ENCODE measurements around the gene TBC1D5.

TBC1D5 gene

GRCh38 chr3:17387108-17387507 is 355.3 kb downstream of the TBC1D5 start:
- no peaks in the 10 kb centered on the region for H3K27me3 ChIP-seq (replicated peaks)
- DNase-seq, result no peak
- no peaks in the 10 kb centered on the region for H3K36me3 ChIP-seq (replicated peaks)
- TF ChIP-seq CTCF (IDR thresholded peaks at IDR 0.05; ENCODE audit: low read depth, low read length, missing control alignments), result no peak
- H3K27ac ChIP-seq, result no peak overlapping the region
- no peak overlapping the region for H3K4me3 ChIP-seq (ENCODE audit: low read depth, low read length)
- in situ Hi-C loops (cut with HindIII; ENCODE audit: low pct_ligation_motif_present, low sequenced_read_pairs), result no loop called here

- no peak for TF ChIP-seq CTCF (IDR thresholded peaks at IDR 0.05; ENCODE audit: low read depth, low read length, missing control alignments)
- Histone ChIP-seq H3K27ac (no peak overlapping the region), H3K27me3 (replicated peaks) (no peaks in the 10 kb centered on the region), H3K36me3 (replicated peaks) (no peaks in the 10 kb centered on the region), H3K4me3 (ENCODE audit: low read depth, low read length) (no peak overlapping the region)
- in situ Hi-C loops (cut with HindIII; ENCODE audit: low pct_ligation_motif_present, low sequenced_read_pairs), result no loop called here
- DNase-seq, result no peak
These were observed 356.0 kb downstream of the TBC1D5 start for GRCh38 chr3:17386432-17386831.

GRCh38 chr3:17384567-17385296 is 357.7 kb downstream of the TBC1D5 start:
- in situ Hi-C loops (cut with HindIII; ENCODE audit: low pct_ligation_motif_present, low sequenced_read_pairs), result no loop called here
- H3K27me3 ChIP-seq (replicated peaks), result no peaks in the 10 kb centered on the region
- no peak overlapping the region for H3K27ac ChIP-seq
- TF ChIP-seq CTCF (IDR thresholded peaks at IDR 0.05; ENCODE audit: low read depth, low read length, missing control alignments), result no peak
- no peak for DNase-seq
- no peak overlapping the region for H3K4me3 ChIP-seq (ENCODE audit: low read depth, low read length)
- H3K36me3 ChIP-seq (replicated peaks), result no peaks in the 10 kb centered on the region

- Histone ChIP-seq H3K4me3 (ENCODE audit: low read depth, low read length) (no peak overlapping the region), H3K27ac (no peak overlapping the region), H3K27me3 (replicated peaks) (no peaks in the 10 kb centered on the region), H3K36me3 (replicated peaks) (no peaks in the 10 kb centered on the region)
- TF ChIP-seq CTCF (IDR thresholded peaks at IDR 0.05; ENCODE audit: low read depth, low read length, missing control alignments), result no peak
- no peak for DNase-seq
- in situ Hi-C loops (cut with HindIII; ENCODE audit: low pct_ligation_motif_present, low sequenced_read_pairs), result no loop called here
These were observed 369.1 kb downstream of the TBC1D5 start for GRCh38 chr3:17373304-17373703.

GRCh38 chr3:17372362-17373210 is 369.8 kb downstream of the TBC1D5 start:
- no peak for TF ChIP-seq CTCF (IDR thresholded peaks at IDR 0.05; ENCODE audit: low read depth, low read length, missing control alignments)
- H3K27ac ChIP-seq, result no peak overlapping the region
- no peaks in the 10 kb centered on the region for H3K36me3 ChIP-seq (replicated peaks)
- H3K27me3 ChIP-seq (replicated peaks), result no peaks in the 10 kb centered on the region
- in situ Hi-C loops (cut with HindIII; ENCODE audit: low pct_ligation_motif_present, low sequenced_read_pairs), result no loop called here
- DNase-seq, result no peak
- no peak overlapping the region for H3K4me3 ChIP-seq (ENCODE audit: low read depth, low read length)
